ENCODE data around the gene ALDH1A2.

Gene ALDH1A2

DNA sequence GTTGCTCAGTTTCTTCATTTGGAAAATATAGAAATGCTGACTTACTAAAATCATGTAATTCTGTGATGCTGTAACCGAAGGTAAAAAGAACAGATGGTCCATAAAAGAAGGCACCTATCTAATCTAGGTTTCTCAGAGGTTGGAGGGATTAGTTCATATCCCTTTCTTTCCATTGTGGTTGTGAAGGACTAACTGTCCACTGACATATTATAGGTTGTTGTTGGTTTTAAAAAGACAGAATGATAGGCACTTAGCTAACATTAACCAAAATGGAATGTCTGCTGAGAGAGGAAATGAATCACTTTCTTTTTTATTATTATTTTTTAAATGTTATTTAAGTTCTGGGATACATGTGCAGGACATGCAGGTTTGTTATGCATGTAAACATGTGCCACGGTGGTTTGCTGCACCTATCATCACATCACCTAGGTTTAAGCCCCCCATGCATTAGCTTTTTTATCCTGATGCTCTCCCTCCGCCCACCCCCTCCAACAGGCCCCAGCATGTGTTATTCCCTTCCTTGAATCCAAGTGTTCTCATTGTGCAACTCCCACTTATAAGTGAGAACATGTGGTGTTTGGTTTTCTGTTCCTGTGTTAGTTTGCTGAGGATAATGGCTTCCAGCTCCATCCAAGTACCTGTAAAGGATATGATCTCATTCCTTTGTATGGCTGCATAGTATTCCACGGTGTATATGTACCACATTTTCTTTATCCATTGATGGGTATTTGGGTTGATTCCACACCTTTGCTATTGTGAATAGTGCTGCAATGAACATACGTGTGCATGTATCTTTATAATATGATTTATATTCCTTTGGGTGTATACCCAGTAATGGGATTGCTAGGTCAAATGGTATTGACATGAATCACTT is 45.8 kb downstream of the ALDH1A2 start:
- in situ Hi-C loops (cut with MboI; ENCODE audit: low pct_unique_long_range_greater_than_20kb, low sequenced_read_pairs, unreplicated experiment): no loop called here
- DNase-seq (ENCODE audit: low spot score): no peak
- TF ChIP-seq, protein P1, sequence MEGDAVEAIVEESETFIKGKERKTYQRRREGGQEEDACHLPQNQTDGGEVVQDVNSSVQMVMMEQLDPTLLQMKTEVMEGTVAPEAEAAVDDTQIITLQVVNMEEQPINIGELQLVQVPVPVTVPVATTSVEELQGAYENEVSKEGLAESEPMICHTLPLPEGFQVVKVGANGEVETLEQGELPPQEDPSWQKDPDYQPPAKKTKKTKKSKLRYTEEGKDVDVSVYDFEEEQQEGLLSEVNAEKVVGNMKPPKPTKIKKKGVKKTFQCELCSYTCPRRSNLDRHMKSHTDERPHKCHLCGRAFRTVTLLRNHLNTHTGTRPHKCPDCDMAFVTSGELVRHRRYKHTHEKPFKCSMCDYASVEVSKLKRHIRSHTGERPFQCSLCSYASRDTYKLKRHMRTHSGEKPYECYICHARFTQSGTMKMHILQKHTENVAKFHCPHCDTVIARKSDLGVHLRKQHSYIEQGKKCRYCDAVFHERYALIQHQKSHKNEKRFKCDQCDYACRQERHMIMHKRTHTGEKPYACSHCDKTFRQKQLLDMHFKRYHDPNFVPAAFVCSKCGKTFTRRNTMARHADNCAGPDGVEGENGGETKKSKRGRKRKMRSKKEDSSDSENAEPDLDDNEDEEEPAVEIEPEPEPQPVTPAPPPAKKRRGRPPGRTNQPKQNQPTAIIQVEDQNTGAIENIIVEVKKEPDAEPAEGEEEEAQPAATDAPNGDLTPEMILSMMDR (IDR thresholded peaks at IDR 0.05; ENCODE audit: extremely low read depth, insufficient read depth, missing control alignments): no peak

DNA sequence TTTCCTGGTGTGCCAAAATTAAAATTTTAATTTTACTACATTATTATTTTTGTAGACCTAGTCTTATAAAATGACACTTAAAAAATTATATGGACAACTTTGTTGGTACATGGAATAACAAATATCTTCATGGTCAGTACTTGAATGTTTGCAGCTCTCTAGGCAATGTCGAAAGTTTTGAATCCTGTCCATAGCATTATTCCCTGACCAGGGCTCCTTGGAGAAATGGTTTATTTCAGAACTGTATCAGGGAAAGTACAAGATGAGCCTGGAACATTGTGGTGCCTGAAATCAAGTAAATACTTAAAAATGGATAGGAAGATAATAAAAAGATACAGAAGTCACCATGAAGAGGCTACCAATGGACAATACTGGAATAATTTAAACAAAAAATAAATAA is 47.6 kb downstream of the ALDH1A2 start:
- in situ Hi-C loops (cut with MboI; ENCODE audit: low pct_unique_long_range_greater_than_20kb, low sequenced_read_pairs, unreplicated experiment): no loop called here
- DNase-seq (ENCODE audit: low spot score): no peak
- TF ChIP-seq, protein P1 (IDR thresholded peaks at IDR 0.05; ENCODE audit: extremely low read depth, insufficient read depth, missing control alignments): no peak

DNA sequence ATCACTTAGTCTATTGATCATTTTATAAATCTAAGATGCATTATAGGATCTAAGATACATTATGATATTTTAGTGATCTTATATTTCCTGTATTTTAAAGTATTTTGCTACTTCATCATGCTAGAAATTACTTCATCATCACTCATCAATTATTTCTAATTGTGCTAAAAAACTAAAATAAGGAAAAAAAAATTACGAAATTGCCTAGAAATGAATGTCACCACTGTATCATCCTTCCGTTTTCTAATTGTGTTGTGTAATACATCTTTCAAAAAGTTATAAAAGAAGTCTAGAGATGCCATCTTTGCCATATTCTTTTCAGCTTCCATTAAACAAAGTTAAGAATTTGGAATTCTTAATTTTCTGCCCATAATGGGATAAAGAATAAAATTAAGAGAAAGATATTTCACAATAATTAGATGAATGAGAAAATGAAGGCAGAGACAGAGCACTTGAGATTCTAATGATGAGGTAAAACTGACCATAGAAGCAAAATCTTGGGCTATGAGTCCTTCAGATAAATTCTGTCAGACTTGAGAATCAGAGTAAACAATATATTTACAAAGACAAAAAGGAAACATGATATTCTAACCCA is 48.8 kb downstream of the ALDH1A2 start:
- in situ Hi-C loops (cut with MboI; ENCODE audit: low pct_unique_long_range_greater_than_20kb, low sequenced_read_pairs, unreplicated experiment): no loop called here
- no peak for DNase-seq (ENCODE audit: low spot score)
- TF ChIP-seq, protein P1 (IDR thresholded peaks at IDR 0.05; ENCODE audit: extremely low read depth, insufficient read depth, missing control alignments): no peak

DNA sequence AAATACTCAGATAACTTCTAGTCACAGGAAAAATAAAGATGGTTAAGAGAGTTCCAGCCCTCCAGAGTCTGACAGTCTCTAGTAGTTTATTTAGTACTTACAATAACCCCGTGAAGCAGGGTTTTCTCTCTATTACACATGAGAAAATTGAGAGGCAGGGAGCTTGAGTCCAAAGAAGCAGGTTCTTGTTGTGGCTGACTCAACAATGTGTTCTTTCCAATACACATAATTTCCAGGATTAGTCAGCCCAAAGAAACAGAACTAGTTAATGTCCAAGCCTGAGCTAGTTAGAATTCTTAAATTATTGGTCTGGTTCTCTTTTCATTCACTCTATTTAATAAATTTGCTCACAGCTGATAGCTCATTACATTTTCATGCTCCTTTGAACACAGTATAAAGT is 49.9 kb downstream of the ALDH1A2 start:
- TF ChIP-seq, protein P1 (IDR thresholded peaks at IDR 0.05; ENCODE audit: extremely low read depth, insufficient read depth, missing control alignments): no peak
- in situ Hi-C loops (cut with MboI; ENCODE audit: low pct_unique_long_range_greater_than_20kb, low sequenced_read_pairs, unreplicated experiment): no loop called here
- no peak for DNase-seq (ENCODE audit: low spot score)

DNA sequence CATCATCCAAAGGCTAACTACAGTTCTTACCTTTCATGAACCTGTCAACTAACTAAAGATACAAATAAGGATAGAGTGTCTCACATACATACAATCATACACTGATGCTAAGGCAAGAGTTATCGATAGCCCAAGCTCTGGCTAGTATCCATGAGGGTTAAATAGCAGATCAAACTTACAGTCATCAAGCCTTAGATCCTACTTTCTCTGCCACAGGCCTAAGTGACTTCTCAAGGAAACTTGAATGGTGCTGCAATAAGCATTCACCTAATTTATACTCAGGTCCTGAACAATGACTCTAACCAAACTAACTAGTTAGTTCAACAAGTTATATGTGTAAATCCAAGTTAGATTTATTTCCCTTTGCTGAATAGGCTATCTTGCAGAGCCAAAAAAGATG is 51.0 kb downstream of the ALDH1A2 start:
- DNase-seq (ENCODE audit: low spot score): no peak
- TF ChIP-seq, protein P1 (IDR thresholded peaks at IDR 0.05; ENCODE audit: extremely low read depth, insufficient read depth, missing control alignments): no peak
- in situ Hi-C loops (cut with MboI; ENCODE audit: low pct_unique_long_range_greater_than_20kb, low sequenced_read_pairs, unreplicated experiment): no loop called here

DNA sequence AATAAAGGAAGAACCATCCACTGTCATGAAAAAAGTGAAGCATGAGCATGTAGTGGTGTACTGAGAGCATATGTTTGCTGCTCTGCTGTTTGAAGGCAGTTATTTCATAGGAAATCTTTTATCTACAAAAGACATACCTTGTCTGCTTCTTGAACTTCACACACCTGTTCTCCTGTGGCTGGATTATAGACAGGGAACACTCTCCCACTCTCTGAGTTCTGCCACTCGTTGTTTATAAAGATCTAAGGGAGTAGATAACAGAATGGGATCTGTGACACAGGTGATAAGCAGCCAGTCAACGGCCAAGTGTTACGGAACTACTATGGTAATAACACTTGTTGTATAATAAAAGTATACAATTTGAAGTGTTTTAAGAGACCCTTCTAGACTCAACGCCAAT is 51.5 kb downstream of the ALDH1A2 start:
- TF ChIP-seq, protein P1 (IDR thresholded peaks at IDR 0.05; ENCODE audit: extremely low read depth, insufficient read depth, missing control alignments): no peak
- in situ Hi-C loops (cut with MboI; ENCODE audit: low pct_unique_long_range_greater_than_20kb, low sequenced_read_pairs, unreplicated experiment): no loop called here
- DNase-seq (ENCODE audit: low spot score): no peak
